Mesendoderm (in vitro differentiated cells): ENCODE results near the gene ESYT1.
"Not testable (repeated sequence)": the region's sequence is repeated elsewhere in the genome, so short reads cannot be mapped to it uniquely, and the experiment has no call there.

Source experiments
- DNase-seq: peaks from one replicate; pipeline ENCODE4 v3.0.0; 2013
- H2AK5ac ChIP-seq: 2 replicates; pipeline ENCODE4 v1.6.1; 2013; ENCODE audit warnings: low read length, inconsistent platforms
- H2BK120ac ChIP-seq: 2 replicates; pipeline ENCODE4 v1.6.1; 2013; ENCODE audit warnings: low read depth, mild to moderate bottlenecking, low read length, moderate library complexity, mixed read lengths
- H2BK15ac ChIP-seq: replicated peaks from 2 replicates; pipeline ENCODE4 v1.6.1; 2013; ENCODE audit warnings: low read depth, mild to moderate bottlenecking, moderate library complexity
- H2BK5ac ChIP-seq: 2 replicates; pipeline ENCODE4 v1.6.1; 2013; ENCODE audit warnings: low read length, inconsistent platforms
- H3K18ac ChIP-seq: 2 replicates; pipeline ENCODE4 v1.6.1; 2013; ENCODE audit warnings: mild to moderate bottlenecking, low read length, mixed read lengths
- H3K23ac ChIP-seq: one replicate; pipeline ENCODE4 v1.6.1; 2013; ENCODE audit warnings: low read length
- H3K27ac ChIP-seq: 2 replicates; pipeline ENCODE4 v1.5.1; 2013; ENCODE audit warnings: low read depth, mild to moderate bottlenecking, inconsistent platforms, low read length, moderate library complexity
- H3K27me3 ChIP-seq: 2 replicates; pipeline ENCODE4 v1.6.1; 2013; ENCODE audit warnings: low read length, control low read depth, mild to moderate bottlenecking, inconsistent platforms; ENCODE audit not compliant: insufficient read depth, poor library complexity
- H3K36me3 ChIP-seq: 2 replicates; pipeline ENCODE4 v1.6.1; 2013; ENCODE audit warnings: low read length, inconsistent platforms; ENCODE audit not compliant: control insufficient read depth, insufficient read depth
- H3K4ac ChIP-seq: one replicate; pipeline ENCODE4 v1.6.1; 2013; ENCODE audit warnings: low read depth, mild to moderate bottlenecking, low read length, moderate library complexity
- H3K4me1 ChIP-seq: 2 replicates; pipeline ENCODE4 v1.6.1; 2013; ENCODE audit warnings: low read depth, low read length, inconsistent platforms; ENCODE audit not compliant: control insufficient read depth
- H3K4me2 ChIP-seq: 2 replicates; pipeline ENCODE4 v1.6.1; 2013; ENCODE audit warnings: low read length
- H3K4me3 ChIP-seq: 2 replicates; pipeline ENCODE4 v1.5.1; 2013; ENCODE audit warnings: mild to moderate bottlenecking, low read length
- H3K56ac ChIP-seq: one replicate; pipeline ENCODE4 v1.6.1; 2013; ENCODE audit warnings: low read length
- H3K79me1 ChIP-seq: 2 replicates; pipeline ENCODE4 v1.6.1; 2013; ENCODE audit warnings: low read length, inconsistent platforms
- H3K79me2 ChIP-seq: 2 replicates; pipeline ENCODE4 v1.6.1; 2013; ENCODE audit warnings: mild to moderate bottlenecking, low read length; ENCODE audit not compliant: control insufficient read depth, insufficient read depth
- H3K9ac ChIP-seq: 2 replicates; pipeline ENCODE4 v1.6.1; 2013; ENCODE audit warnings: low read length, inconsistent platforms
- H4K5ac ChIP-seq: one replicate; pipeline ENCODE4 v1.6.1; 2013; ENCODE audit warnings: low read length
- H4K8ac ChIP-seq: one replicate; pipeline ENCODE4 v1.6.1; 2013; ENCODE audit warnings: low read depth, mild to moderate bottlenecking, control low read depth, low read length, moderate library complexity
- WGBS: extraction: QIAGEN DNeasy Blood & Tissue Kit; methylation state at CpG from one replicate; pipeline ENCODE4 v1.1.7; 2013; ENCODE audit warnings: low lambda C conversion rate, missing lambda C conversion rate; ENCODE audit not compliant: insufficient coverage; ENCODE audit errors: extremely low coverage; 5-methylcytosine and 5-hydroxymethylcytosine counted together

The ESYT1 gene

DNA sequence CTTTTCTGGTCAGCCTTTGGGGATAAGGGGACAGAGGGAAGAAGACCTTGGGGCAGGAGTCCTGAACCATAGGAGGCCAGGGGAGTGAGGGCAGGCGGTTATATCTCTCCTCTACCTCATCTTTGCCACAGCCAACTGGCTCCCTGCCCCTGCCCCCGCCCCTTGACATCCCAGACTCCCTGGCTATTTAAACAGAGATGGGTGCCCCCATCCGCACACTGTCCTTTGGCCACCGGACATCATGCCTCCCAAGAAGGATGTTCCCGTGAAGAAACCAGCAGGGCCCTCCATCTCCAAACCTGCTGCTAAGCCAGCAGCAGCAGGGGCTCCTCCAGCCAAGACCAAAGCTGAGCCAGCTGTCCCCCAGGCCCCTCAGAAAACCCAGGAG, 25.6 kb downstream of the ESYT1 start:
- Histone ChIP-seq H3K4ac (no peak overlapping the region), H3K4me1 (peaks cover 5% of the 10 kb centered on the region), H3K4me2 (peak overlapping the region; percentile 2), H3K79me1 (peaks cover 4% of the 10 kb centered on the region), H2BK15ac (no peak overlapping the region), H3K4me3 (no peak overlapping the region), H3K79me2 (peaks cover 8% of the 10 kb centered on the region), H3K27me3 (no peaks in the 10 kb centered on the region), H4K5ac (no peak overlapping the region), H3K27ac (no peak overlapping the region), H2BK5ac (no peak overlapping the region), H3K9ac (peak overlapping the region; percentile 79), H2AK5ac (no peak overlapping the region), H3K23ac (no peak overlapping the region), H4K8ac (no peak overlapping the region), H2BK120ac (no peak overlapping the region), H3K56ac (peak overlapping the region; percentile 91), H3K36me3 (no peaks in the 10 kb centered on the region), H3K18ac (no peak overlapping the region)
- WGBS, result no CpG with 5 or more reads among the region's 5 CpGs
- no peak for DNase-seq

DNA sequence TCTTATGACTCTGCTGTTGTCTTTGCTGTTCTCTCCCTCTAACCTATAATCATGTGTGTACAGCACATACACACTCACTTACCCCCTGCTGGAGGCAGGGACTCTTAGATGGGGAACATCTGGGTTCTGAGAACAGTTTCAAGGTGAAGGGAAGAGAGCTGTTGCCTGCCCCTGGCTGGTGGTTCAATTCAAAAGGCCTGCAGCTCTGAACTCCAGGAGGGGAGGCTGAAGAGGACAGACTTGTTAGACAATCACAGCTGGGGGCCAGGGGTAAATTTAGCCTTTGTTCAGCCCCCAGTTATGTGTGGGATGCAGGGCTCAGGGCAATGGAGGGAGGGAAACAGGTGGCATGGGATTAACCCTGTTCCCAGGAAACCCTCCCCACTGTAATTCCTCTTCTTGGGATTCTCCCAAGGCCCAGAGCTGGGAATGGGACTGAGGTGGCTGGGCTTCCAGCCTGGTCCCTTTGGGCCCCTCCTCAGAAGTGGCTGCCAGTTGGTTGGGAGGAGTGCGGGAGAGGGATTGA, 26.2 kb downstream of the ESYT1 start:
- H3K4ac ChIP-seq, result no peak overlapping the region
- H3K27me3 ChIP-seq, result no peaks in the 10 kb centered on the region
- no peak overlapping the region for H3K4me2 ChIP-seq
- peak overlapping the region; percentile 14 for H3K9ac ChIP-seq
- H3K18ac ChIP-seq, result no peak overlapping the region
- no peak overlapping the region for H3K4me3 ChIP-seq
- peak overlapping the region; percentile 15 for H3K27ac ChIP-seq
- no peak overlapping the region for H4K8ac ChIP-seq
- H4K5ac ChIP-seq, result no peak overlapping the region
- peaks cover 6% of the 10 kb centered on the region for H3K79me1 ChIP-seq
- WGBS, result no CpG with 5 or more reads among the region's 1 CpG
- peaks cover 14% of the 10 kb centered on the region for H3K79me2 ChIP-seq
- H3K56ac ChIP-seq, result no peak overlapping the region
- no peak overlapping the region for H2AK5ac ChIP-seq
- no peaks in the 10 kb centered on the region for H3K36me3 ChIP-seq
- no peak overlapping the region for H3K23ac ChIP-seq
- H2BK120ac ChIP-seq, result no peak overlapping the region
- H3K4me1 ChIP-seq, result peaks cover 5% of the 10 kb centered on the region
- H2BK15ac ChIP-seq, result no peak overlapping the region
- H2BK5ac ChIP-seq, result no peak overlapping the region
- DNase-seq, result peak; percentile 38

DNA sequence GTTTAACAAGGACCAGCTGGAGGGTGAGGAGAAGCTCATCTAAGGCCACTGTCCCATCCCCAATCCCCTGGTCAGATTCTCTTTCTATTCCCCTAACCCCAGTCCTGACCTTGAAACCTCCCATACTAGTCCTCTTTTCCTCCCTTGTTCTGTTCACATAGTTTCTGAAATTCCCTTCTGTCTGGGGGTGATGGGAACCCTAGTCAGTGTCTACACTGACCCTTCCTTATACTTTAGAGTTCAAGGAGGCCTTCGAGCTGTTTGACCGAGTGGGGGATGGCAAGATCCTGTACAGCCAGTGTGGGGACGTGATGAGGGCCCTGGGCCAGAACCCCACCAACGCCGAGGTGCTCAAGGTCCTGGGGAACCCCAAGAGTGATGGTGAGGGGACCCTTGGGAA, 26.8 kb downstream of the ESYT1 start:
- peaks cover under 1% of the 10 kb centered on the region for H3K36me3 ChIP-seq
- H3K27ac ChIP-seq, result no peak overlapping the region
- H3K23ac ChIP-seq, result no peak overlapping the region
- no peak overlapping the region for H4K8ac ChIP-seq
- no peak overlapping the region for H3K18ac ChIP-seq
- H2BK120ac ChIP-seq, result no peak overlapping the region
- WGBS, result no CpG with 5 or more reads among the region's 5 CpGs
- peaks cover 20% of the 10 kb centered on the region for H3K79me2 ChIP-seq
- no peak overlapping the region for H2BK15ac ChIP-seq
- no peak overlapping the region for H3K9ac ChIP-seq
- no peak overlapping the region for H4K5ac ChIP-seq
- H3K27me3 ChIP-seq, result no peaks in the 10 kb centered on the region
- DNase-seq, result no peak
- no peak overlapping the region for H2BK5ac ChIP-seq
- H3K4me3 ChIP-seq, result no peak overlapping the region
- H2AK5ac ChIP-seq, result no peak overlapping the region
- no peak overlapping the region for H3K4me2 ChIP-seq
- peaks cover 6% of the 10 kb centered on the region for H3K4me1 ChIP-seq
- H3K56ac ChIP-seq, result no peak overlapping the region
- H3K79me1 ChIP-seq, result peaks cover 6% of the 10 kb centered on the region
- H3K4ac ChIP-seq, result no peak overlapping the region

DNA sequence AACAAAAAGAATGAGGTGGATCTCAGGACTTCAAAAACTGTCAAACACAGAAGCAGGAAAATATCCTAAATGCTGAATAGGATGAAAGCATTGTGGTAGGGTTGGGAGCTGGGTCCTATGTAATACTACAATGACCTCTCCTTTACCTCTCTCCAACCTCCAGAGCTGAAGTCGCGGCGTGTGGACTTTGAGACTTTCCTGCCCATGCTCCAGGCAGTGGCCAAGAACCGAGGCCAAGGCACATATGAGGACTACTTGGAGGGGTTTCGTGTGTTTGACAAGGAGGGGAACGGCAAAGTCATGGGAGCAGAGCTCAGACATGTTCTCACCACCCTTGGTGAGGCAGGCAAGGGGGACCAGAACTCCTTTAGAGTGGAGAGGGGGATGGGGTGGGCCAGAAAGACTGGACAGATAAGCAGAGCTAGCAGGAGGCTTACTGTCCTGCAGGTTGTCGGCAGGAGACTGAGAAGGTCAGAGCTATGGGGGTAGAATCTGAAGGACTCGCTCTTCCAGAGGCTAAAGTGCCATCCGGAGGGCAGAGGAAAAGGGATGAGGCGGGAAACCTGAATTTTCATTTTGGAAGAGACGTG, 27.3 kb downstream of the ESYT1 start:
- Histone ChIP-seq H3K18ac (no peak overlapping the region), H2AK5ac (no peak overlapping the region), H3K4ac (no peak overlapping the region), H3K27ac (no peak overlapping the region), H3K36me3 (peaks cover 5% of the 10 kb centered on the region), H3K9ac (no peak overlapping the region), H3K4me1 (peaks cover 11% of the 10 kb centered on the region), H3K79me2 (peaks cover 25% of the 10 kb centered on the region), H2BK15ac (no peak overlapping the region), H4K5ac (no peak overlapping the region), H3K56ac (no peak overlapping the region), H4K8ac (no peak overlapping the region), H3K27me3 (no peaks in the 10 kb centered on the region), H2BK5ac (no peak overlapping the region), H2BK120ac (no peak overlapping the region), H3K4me2 (no peak overlapping the region), H3K23ac (no peak overlapping the region), H3K79me1 (peaks cover 12% of the 10 kb centered on the region), H3K4me3 (no peak overlapping the region)
- no peak for DNase-seq
- no CpG with 5 or more reads among the region's 11 CpGs for WGBS

DNA sequence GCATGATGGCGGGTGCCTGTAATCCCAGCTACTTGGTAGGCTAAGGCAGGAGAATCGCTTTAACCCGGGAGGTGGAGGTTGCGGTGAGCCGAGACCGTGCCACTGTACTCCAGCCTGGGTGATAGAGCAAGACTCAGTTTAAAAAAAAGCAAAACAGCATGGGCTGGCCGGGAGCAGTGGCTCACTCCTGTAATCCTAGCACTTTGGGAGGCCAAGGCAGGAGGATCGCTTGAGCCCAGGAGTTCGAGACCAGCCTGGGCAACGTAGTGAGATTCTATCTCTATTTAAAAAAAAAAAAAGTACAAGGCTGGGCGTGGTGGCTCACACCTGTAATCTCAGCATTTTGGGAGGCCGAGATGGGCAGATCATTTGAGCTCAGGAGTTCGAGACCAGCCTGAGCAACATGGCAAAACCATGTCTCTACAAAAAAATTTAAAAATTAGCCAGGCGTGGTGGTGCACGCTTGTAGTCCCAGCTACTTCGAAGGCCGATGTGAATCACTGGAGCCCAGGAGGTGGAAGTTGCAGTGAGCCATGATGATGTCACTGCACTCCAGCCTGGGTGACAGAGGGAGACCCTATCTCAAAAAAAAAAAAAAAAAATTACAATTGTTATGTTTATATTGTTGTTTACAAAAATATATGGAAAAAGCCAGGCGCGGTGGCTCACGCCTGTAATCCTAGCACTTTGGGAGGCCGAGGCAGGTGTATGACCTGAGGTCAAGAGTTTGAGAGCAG, 28.6 kb downstream of the ESYT1 start:
- H3K36me3 ChIP-seq, H3K18ac ChIP-seq, H2BK15ac ChIP-seq, H2BK5ac ChIP-seq, DNase-seq, H3K27me3 ChIP-seq, H4K8ac ChIP-seq, H3K4ac ChIP-seq, H3K4me2 ChIP-seq, H2BK120ac ChIP-seq, H2AK5ac ChIP-seq, H3K23ac ChIP-seq, H4K5ac ChIP-seq, H3K4me3 ChIP-seq: not testable (repeated sequence)
- no CpG with 5 or more reads among the region's 21 CpGs for WGBS
- Histone ChIP-seq H3K4me1 (peaks cover 14% of the 10 kb centered on the region), H3K27ac (peak overlapping the region; percentile 65), H3K9ac (peak overlapping the region; percentile 87), H3K79me1 (peaks cover 12% of the 10 kb centered on the region), H3K79me2 (peaks cover 31% of the 10 kb centered on the region), H3K56ac (peak overlapping the region; percentile 94)
